HG03064 (cell line): ENCODE data around the gene CSNK1A1.

Experiments used
- ATAC-seq: cut with Tn5 transposase; IDR thresholded peaks from one replicate; pipeline ENCODE4 v1.9.1; 2021; ENCODE audit warnings: low read depth; ENCODE audit not compliant: unreplicated experiment

Gene CSNK1A1

GRCh38 chr5:149443210-149443609, 108.0 kb downstream of the CSNK1A1 start:
- no peak for ATAC-seq

GRCh38 chr5:149442563-149443182, 108.6 kb downstream of the CSNK1A1 start:
- ATAC-seq: no peak
